H1 (cell line): ENCODE measurements around the gene REELD1. TPM values are rescaled to one million over a fixed set of nuclear protein-coding genes. Genes with fewer than 3 reads are reported as not detected.

Source experiments
- CTCF ChIA-PET: fragments of 300-600 bp; sonication (Branson Sonifier 250); formaldehyde crosslinking; loops from one replicate; lab custom pipeline; 2021; ENCODE audit not compliant: partially characterized antibody; lab: Charles Lee
- POLR2A ChIA-PET: fragments of 300-600 bp; sonication (Branson Sonifier 250); formaldehyde crosslinking; loops from one replicate; lab custom pipeline; 2021; ENCODE audit warnings: inconsistent platforms; ENCODE audit not compliant: partially characterized antibody; lab: Charles Lee
- DNase-seq, 2 experiments: peaks; one replicate each; pipeline versions ENCODE4 v3.0.0 to v3.0.0-alpha.2; 2010 to 2022; ENCODE audit warnings: low spot score in 2 of 2, low read depth in 1 of 2, mixed read lengths in 1 of 2
- FAIRE-seq: peaks from 2 replicates; lab custom pipeline; 2011; peaks lifted over from hg19 to GRCh38; lab: Jason Lieb, UNC
- H2AFZ ChIP-seq: 2 replicates; pipeline ENCODE4 v1.8.1; 2012; ENCODE audit warnings: low read length, inconsistent platforms
- H2AK5ac ChIP-seq: 2 replicates; pipeline ENCODE4 v1.6.1; 2013; ENCODE audit warnings: low read depth, low read length
- H2BK120ac ChIP-seq: replicated peaks from 2 replicates; pipeline ENCODE3; 2013; ENCODE audit warnings: low read depth, low read length, inconsistent platforms
- H2BK12ac ChIP-seq: 2 replicates; pipeline ENCODE4 v1.6.1; 2013; ENCODE audit warnings: low read depth, low read length
- H2BK15ac ChIP-seq: 2 replicates; pipeline ENCODE4 v1.6.1; 2013; ENCODE audit warnings: low read length
- H2BK20ac ChIP-seq: 2 replicates; pipeline ENCODE4 v1.6.1; 2013; ENCODE audit warnings: low read length
- H2BK5ac ChIP-seq: 2 replicates; pipeline ENCODE4 v1.6.1; 2013; ENCODE audit warnings: low read depth, low read length
- H3K14ac ChIP-seq: 2 replicates; pipeline ENCODE4 v1.6.1; 2013; ENCODE audit warnings: inconsistent platforms; ENCODE audit not compliant: insufficient read length
- H3K18ac ChIP-seq: 2 replicates; pipeline ENCODE4 v1.6.1; 2013; ENCODE audit warnings: low read length; ENCODE audit errors: extremely low read depth
- H3K23ac ChIP-seq: 2 replicates; pipeline ENCODE4 v1.6.1; 2013; ENCODE audit warnings: inconsistent platforms; ENCODE audit not compliant: insufficient read length
- H3K23me2 ChIP-seq: 2 replicates; pipeline ENCODE4 v1.6.1; 2013; ENCODE audit warnings: low read depth, low read length
- H3K27ac ChIP-seq: 2 replicates; pipeline ENCODE4 v1.6.1; 2011; ENCODE audit warnings: low read depth, low read length, inconsistent platforms
- H3K27me3 ChIP-seq, 4 experiments: replicated peaks in 1 of 4; 1 replicate in 1 of 4; 2 replicates in 3 of 4; pipeline versions ENCODE4 v1.6.1 to v1.8.1; 2011 to 2013; ENCODE audit warnings: low read length in 3 of 4, mild to moderate bottlenecking in 3 of 4, inconsistent platforms in 2 of 4, mixed read lengths in 2 of 4, moderate library complexity in 1 of 4; ENCODE audit not compliant: control insufficient read depth in 3 of 4, insufficient read depth in 3 of 4; ENCODE audit errors: extremely low read depth in 1 of 4
- H3K36me3 ChIP-seq, 4 experiments: 2 replicates each; pipeline versions ENCODE4 v1.6.1 to v1.8.1; 2011 to 2013; ENCODE audit warnings: mild to moderate bottlenecking in 4 of 4, low read length in 3 of 4, moderate library complexity in 2 of 4, control low read depth in 1 of 4, inconsistent platforms in 1 of 4; ENCODE audit not compliant: insufficient read depth in 4 of 4, control insufficient read depth in 2 of 4
- H3K4ac ChIP-seq: replicated peaks from 2 replicates; pipeline ENCODE3; 2013; ENCODE audit warnings: low read length, low read depth, mixed read lengths, inconsistent platforms; ENCODE audit not compliant: insufficient read length
- H3K4me1 ChIP-seq, 4 experiments: replicated peaks in 1 of 4; 1 replicate in 1 of 4; 2 replicates in 3 of 4; pipeline versions ENCODE4 v1.6.1 to v1.8.1; 2011 to 2013; ENCODE audit warnings: low read length in 3 of 4, inconsistent platforms in 2 of 4, mixed read lengths in 1 of 4; ENCODE audit not compliant: insufficient read depth in 4 of 4, control insufficient read depth in 3 of 4
- H3K4me2 ChIP-seq, 2 experiments: 2 replicates each; pipeline versions ENCODE4 v1.6.1 to v1.8.1; 2011 to 2013; ENCODE audit warnings: low read depth in 2 of 2, low read length in 2 of 2, control low read depth in 1 of 2, inconsistent platforms in 1 of 2, mild to moderate bottlenecking in 1 of 2; ENCODE audit not compliant: insufficient read depth in 1 of 2
- H3K4me3 ChIP-seq, 4 experiments: fragments of 200-600, 300-600 bp in 1 of 4; sonication (generic), shearing (Covaris generic), sonication (Bioruptor Twin) in 1 of 4; 2 replicates each; pipeline versions ENCODE4 v1.5.1 to v1.8.1; 2011 to 2016; ENCODE audit warnings: low read length in 4 of 4, low read depth in 3 of 4, control low read depth in 2 of 4, inconsistent platforms in 2 of 4, mild to moderate bottlenecking in 2 of 4, mixed read lengths in 1 of 4, moderate library complexity in 1 of 4; ENCODE audit not compliant: insufficient read depth in 2 of 4; ENCODE audit errors: extremely low read depth in 1 of 4
- H3K56ac ChIP-seq: replicated peaks from 2 replicates; pipeline ENCODE3; 2013; ENCODE audit warnings: low read depth, mild to moderate bottlenecking, mixed read lengths, low read length, inconsistent platforms; ENCODE audit not compliant: insufficient read length
- H3K79me1 ChIP-seq: 2 replicates; pipeline ENCODE4 v1.6.1; 2013; ENCODE audit warnings: low read depth, low read length, control low read depth
- H3K79me2 ChIP-seq, 2 experiments: 2 replicates each; pipeline versions ENCODE4 v1.6.1 to v1.8.1; 2012 to 2013; ENCODE audit warnings: low read length in 2 of 2, mild to moderate bottlenecking in 2 of 2, inconsistent platforms in 1 of 2; ENCODE audit not compliant: insufficient read depth in 2 of 2, control insufficient read depth in 1 of 2
- H3K9ac ChIP-seq, 4 experiments: replicated peaks in 1 of 4; 1 replicate in 1 of 4; 2 replicates in 3 of 4; pipeline versions ENCODE4 v1.6.1 to v1.8.1; 2011 to 2013; ENCODE audit warnings: low read depth in 3 of 4, low read length in 3 of 4, control low read depth in 2 of 4, mild to moderate bottlenecking in 2 of 4, moderate library complexity in 2 of 4, inconsistent platforms in 1 of 4; ENCODE audit errors: extremely low read depth in 1 of 4
- H3K9me3 ChIP-seq, 2 experiments: 2 replicates each; pipeline versions ENCODE4 v1.6.1 to v1.8.1; 2012 to 2013; ENCODE audit warnings: mild to moderate bottlenecking in 2 of 2, moderate library complexity in 2 of 2, control low read depth in 1 of 2, inconsistent platforms in 1 of 2, low read depth in 1 of 2, low read length in 1 of 2, mixed read lengths in 1 of 2; ENCODE audit not compliant: insufficient read depth in 2 of 2
- H4K20me1 ChIP-seq, 2 experiments: replicated peaks in 1 of 2; 2 replicates each; pipeline versions ENCODE3 to v1.8.1; 2011 to 2013; ENCODE audit warnings: inconsistent platforms in 2 of 2, low read length in 2 of 2, mild to moderate bottlenecking in 1 of 2; ENCODE audit not compliant: insufficient read depth in 2 of 2, control insufficient read depth in 1 of 2
- H4K5ac ChIP-seq: 2 replicates; pipeline ENCODE4 v1.6.1; 2013; ENCODE audit warnings: low read length, low read depth, mixed read lengths, inconsistent platforms; ENCODE audit not compliant: insufficient read length
- H4K8ac ChIP-seq: 2 replicates; pipeline ENCODE4 v1.8.0; 2013; ENCODE audit warnings: mild to moderate bottlenecking, moderate library complexity, low read length, inconsistent platforms; ENCODE audit not compliant: insufficient read depth; ENCODE audit errors: extremely low read depth
- H4K91ac ChIP-seq: replicated peaks from 2 replicates; pipeline ENCODE3; 2013; ENCODE audit warnings: low read length, mixed read lengths, inconsistent platforms; ENCODE audit not compliant: insufficient read length
- CBX8 ChIP-seq: fragments of 300-800, 300-1000 bp; sonication (generic); IDR thresholded peaks from 2 replicates; pipeline ENCODE4 v1.7.1; 2016; ENCODE audit warnings: low read depth, low read length, borderline replicate concordance
- MAFK ChIP-seq: IDR thresholded peaks from 2 replicates; pipeline ENCODE4 v1.6.1; 2012; ENCODE audit warnings: low read depth, mild to moderate bottlenecking, improper control_type of control experiment, low read length
- NANOG ChIP-seq: IDR thresholded peaks from 2 replicates; pipeline ENCODE4 v1.6.1; 2011; ENCODE audit warnings: low read length, low read depth, mild to moderate bottlenecking, inconsistent platforms; ENCODE audit not compliant: insufficient read depth, poor library complexity, severe bottlenecking
- WGBS, 2 experiments: shearing (Covaris generic) in 1 of 2; methylation state at CpG; one replicate each; pipeline versions ENCODE4 v1.1.6 to v1.1.7; 2013 to 2015; ENCODE audit warnings: low lambda C conversion rate in 2 of 2, mixed read lengths in 2 of 2, inconsistent platforms in 1 of 2, low coverage in 1 of 2, missing lambda C conversion rate in 1 of 2; ENCODE audit not compliant: insufficient replicate concordance in 2 of 2, insufficient coverage in 1 of 2, insufficient read length in 1 of 2; ENCODE audit errors: extremely low coverage in 1 of 2, missing lambda C conversion rate in 1 of 2; 5-methylcytosine and 5-hydroxymethylcytosine counted together
- polyA plus RNA-seq, 7 experiments: library from polyadenylated mRNA; depleted of rRNA in 3 of 7; stranded (reverse) in 5 of 7; unstranded in 2 of 7; fragments of >200 nt in 5 of 7; fragments of 200-250 nt in 2 of 7; gene quantifications; 1 replicate in 5 of 7; 2 replicates in 1 of 7; 4 replicates in 1 of 7; pipeline versions ENCODE4 v1.2.1 to v1.2.3, GENCODE V29; 2011 to 2013; ENCODE audit warnings: missing spikeins in 2 of 7, mixed read lengths in 2 of 7
- total RNA-seq: library from RNA; stranded (reverse); fragmentation: NEBNext Ultra II Directional; extraction: Animal tissue kit (Norgen Biotek cat#: 25700); gene quantifications from 2 replicates; pipeline ENCODE4 v1.2.1, GENCODE V29; 2021

The REELD1 gene
- total and polyA plus RNA-seq, 2 of the 8 experiments (the other 6 are each of a cell fraction or from before 2014, with no cell fraction given), result 0.03 TPM; not detected in 1

- Histone ChIP-seq H2BK5ac (no peak overlapping the region), H3K9me3 (no peaks in the 10 kb centered on the region), H3K79me2 (no peaks in the 10 kb centered on the region), H3K4me2 (no peak overlapping the region), H3K4me1 (no peaks in the 10 kb centered on the region), H4K20me1 (no peaks in the 10 kb centered on the region), H2BK15ac (no peak overlapping the region), H4K91ac (no peak overlapping the region), H2AFZ (no peak overlapping the region), H3K4ac (no peak overlapping the region), H3K18ac (no peak overlapping the region), H3K23me2 (no peaks in the 10 kb centered on the region), H3K23ac (no peak overlapping the region), H3K9ac (no peak overlapping the region), H2BK120ac (no peak overlapping the region), H2AK5ac (no peak overlapping the region), H3K56ac (no peak overlapping the region), H2BK20ac (no peak overlapping the region), H3K36me3 (no peaks in the 10 kb centered on the region), H3K79me1 (no peaks in the 10 kb centered on the region), H3K14ac (no peak overlapping the region), H3K27ac (no peak overlapping the region), H4K8ac (no peak overlapping the region), H3K27me3 (no peaks in the 10 kb centered on the region), H3K4me3 (no peak overlapping the region), H2BK12ac (no peak overlapping the region), H4K5ac (no peak overlapping the region)
- DNase-seq, result no peak
- TF ChIP-seq CBX8 (no peak), MAFK (no peak), NANOG (no peak)
- WGBS, 2 experiments, result 87% methylated on average over 5 of the region's 5 CpGs; no CpG with 5 or more reads in 1 of the 2 experiments
- ChIA-PET CTCF (interaction anchor here (0.6 kb wide), 2 partner anchors 21 to 752 kb away, joined by 3 to 4 read pairs; no protein-coding TSS in a partner anchor), POLR2A (no interaction called here)
- FAIRE-seq, result no peak
Measured at GRCh38 chr4:146252969-146253611, 38.8 kb downstream of the REELD1 start.
